GM19043 (cell line): Measurements from ENCODE around the gene ZNF117.
"Not testable (repeated sequence)": the region's sequence is repeated elsewhere in the genome, so short reads cannot be mapped to it uniquely, and the experiment has no call there.

ENCODE experiments used
- ATAC-seq: cut with Tn5 transposase; IDR thresholded peaks from one replicate; pipeline ENCODE4 v1.9.1; 2021; ENCODE audit warnings: low read depth; ENCODE audit not compliant: unreplicated experiment

The ZNF117 gene

DNA sequence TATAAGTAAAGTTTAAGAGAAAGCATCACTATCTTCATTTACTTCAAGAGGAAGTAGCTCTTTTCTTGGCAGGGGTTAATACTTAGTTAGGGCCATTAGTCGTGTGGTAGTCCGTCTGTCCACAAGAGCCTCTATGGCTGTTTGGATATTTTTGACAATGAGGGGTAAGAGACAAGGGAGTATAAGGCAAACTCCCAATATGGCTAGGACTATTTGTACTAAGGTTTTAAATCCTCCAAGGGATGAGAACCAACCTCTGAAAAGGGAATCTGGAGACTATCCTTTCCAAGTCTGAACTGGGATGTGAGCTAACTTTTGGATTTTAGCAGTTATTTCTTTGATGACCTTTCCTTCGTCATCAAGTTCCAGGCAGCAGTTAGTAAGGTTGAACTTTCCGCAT, at the start of gene ZNF117:
TSS of gene ZNF117 (minus strand) at position 101 of the 400 bp plus-strand sequence.
- no peak for ATAC-seq

DNA sequence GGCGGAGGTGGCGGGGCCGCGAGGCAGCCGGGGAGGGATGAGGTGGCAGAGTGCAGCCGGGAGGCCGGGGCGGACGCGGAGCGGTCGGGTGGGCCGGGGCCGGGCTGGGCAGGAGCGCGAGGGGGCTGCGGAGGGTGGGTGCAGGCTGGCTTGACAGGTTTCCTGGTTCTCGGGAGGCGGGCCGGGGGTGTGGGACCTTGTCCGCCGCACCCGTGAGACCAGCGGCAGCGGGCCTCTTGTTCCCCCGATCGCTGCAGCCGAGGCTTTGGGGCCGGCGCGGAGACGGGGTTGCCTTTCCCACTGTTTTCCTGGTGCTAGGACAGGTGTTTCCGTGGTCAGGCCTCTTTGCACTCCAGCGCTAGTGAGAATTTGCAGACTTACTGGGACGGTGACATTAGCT, 47.9 kb upstream of the ZNF117 start:
- peak; percentile 4 for ATAC-seq

DNA sequence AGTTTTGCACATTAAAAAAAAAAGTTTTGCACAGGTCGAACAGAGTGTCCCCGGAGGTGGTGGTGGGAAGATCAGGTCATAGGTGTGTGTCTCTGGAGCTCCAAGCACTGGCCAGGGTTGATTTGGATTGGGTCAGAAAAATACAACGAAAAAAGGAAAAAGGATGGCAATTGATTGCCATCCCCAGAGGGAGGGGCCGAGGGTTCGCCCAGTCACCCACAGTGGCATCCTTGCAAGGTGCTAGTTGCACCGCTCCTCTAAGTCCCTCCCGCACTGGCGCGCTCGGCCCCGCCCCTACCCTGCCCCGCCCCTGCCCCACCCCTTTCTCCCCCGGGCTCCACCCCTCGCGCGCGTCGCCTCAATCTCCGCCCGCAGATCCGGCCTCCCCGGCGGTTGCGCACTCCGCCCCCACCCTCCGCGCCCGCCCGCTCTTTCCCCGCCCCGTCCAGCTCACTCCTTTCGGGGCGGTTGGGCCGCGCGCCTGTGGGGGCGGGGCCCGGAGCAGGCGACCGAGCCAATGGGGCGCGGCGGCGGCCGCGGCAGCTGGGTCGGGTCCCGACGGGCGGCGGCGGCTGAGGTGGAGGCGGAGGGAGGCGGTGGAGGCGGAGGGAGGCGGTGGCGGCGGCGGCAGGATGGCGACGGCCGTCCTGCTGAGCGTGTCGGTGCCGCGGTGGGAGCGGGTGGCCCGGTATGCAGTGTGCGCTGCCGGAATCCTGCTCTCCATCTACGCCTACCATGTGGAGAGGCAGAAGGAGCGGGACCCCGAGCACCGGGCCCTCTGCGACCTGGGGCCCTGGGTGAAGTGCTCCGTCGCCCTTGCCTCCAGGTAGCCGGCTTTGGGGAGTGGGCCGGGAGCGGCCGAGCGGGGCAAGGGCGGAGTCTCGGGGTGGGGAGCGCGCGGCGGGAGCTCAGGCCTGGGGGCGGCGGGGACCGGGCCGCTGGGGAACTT, 47.2 kb upstream of the ZNF117 start:
- ATAC-seq: peak; percentile 76

DNA sequence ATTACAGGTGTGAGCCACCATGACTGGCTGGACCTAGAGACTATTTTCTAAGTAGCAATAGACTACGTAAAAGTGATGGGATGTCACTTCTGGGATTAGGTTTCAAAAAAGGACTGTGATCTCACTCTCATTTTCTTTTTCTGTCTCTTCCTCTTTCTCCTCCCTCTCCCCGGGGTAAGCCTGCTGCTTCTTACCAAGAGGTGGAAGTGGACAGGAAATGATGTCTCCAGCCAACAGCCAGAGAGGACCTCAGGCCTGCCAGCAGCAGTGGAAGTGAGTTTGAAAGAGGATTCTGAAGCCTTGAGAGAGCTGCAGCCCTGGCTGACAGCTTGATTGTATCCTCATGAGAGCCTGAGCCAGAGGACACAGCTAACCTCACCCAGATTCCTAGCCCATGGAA, 45.7 kb upstream of the ZNF117 start:
- not testable (repeated sequence) for ATAC-seq

DNA sequence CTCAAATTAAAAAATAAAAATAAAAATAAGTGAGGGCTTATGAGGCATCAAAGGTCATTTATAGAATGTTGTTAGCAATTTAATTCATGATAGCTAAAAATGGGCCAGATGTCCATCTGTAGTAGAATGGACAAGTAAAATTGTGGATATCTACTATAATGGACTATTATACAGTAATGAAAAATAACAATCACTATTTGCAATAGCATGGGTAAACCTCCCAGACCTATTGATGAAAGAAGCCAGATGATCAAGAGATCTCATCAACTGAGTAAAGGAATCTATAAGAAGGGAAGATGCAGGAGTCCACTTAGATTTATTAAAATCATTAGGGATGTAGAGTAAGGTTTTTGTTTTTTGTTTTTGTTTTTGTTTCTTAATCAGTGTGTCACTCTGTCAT, 44.6 kb upstream of the ZNF117 start:
- ATAC-seq: not testable (repeated sequence)

DNA sequence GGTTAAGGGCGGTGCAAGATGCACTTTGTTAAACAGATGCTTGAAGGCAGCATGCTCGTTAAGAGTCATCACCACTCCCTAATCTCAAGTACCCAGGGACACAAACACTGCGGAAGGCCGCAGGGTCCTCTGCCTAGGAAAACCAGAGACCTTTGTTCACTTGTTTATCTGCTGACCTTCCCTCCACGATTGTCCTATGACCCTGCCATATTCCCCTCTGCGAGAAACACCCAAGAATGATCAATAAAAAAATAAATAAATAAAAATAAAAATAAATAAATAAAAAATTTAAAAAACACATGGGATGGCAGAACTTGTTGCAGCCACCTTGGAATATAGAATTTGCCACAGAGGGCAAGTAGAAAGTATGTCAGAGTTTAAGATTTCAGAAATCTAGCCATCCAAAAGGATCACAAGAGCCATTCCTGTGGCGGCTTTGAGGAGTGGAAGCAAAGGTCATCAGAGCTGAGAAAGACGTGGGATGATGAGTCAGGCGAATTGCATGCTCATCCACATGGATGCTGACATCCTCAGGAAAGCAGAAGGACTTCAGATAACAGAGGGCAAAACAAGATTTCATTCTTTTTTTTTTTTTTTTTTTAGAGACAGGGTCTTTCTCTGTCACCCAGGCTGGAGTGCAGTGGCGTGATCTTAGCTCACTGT, 43.4 kb upstream of the ZNF117 start:
- ATAC-seq: not testable (repeated sequence)

DNA sequence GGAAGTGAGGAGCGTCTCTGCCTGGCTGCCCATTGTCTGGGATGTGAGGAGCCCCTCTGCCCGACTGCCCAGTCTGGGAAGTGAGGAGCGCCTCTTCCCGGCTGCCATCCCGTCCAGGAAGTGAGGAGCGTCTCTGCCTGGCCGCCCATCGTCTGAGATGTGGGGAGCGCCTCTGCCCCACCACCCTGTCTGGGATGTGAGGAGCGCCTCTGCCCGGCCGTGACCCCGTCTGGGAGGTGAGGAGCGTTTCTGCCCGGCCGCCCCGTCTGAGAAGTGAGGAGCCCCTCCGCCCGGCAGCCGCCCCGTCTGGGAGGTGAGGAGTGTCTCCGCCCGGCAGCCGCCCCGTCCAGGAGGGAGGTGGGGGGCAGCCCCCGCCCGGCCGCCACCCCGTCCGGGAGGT, 42.6 kb upstream of the ZNF117 start:
- not testable (repeated sequence) for ATAC-seq

DNA sequence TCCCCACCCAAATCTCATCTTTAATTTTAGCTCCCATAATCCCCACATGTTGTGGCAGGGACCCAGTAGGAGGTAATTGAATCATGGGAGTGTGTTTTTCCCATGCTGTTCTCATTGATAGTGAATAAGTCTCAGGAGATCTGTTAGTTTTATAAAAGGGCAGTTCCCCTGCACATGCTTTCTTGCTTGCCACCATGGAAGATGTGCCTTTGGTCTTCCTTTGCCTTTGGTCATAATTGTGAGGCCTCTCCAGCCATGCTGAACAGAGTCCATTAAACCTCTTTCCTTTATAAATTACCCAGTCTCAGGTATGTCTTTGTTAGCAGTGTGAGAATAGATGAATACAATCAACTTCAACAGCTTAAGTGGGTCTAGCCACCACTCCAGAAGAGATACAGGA, 34.2 kb upstream of the ZNF117 start:
- ATAC-seq: not testable (repeated sequence)

DNA sequence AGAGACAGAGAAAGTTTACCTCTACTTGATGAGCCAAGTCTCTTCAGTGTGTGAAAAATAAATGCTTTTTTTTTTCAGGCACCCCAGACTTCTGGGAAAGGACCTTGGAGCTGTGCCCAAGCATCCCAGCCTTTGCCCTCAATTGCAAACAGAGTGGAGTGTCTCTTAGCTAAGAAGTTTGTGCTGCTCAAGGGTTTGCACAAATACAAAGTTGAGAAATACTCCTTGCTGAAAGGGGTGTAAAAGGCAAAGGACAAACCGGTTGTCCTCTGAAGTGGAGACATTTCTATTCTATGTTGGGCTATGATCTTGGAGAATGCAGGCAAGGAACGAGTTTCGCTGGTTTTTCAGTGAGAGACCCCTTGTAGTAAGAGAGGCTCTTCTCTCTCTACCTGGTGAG, 30.1 kb upstream of the ZNF117 start:
- not testable (repeated sequence) for ATAC-seq

DNA sequence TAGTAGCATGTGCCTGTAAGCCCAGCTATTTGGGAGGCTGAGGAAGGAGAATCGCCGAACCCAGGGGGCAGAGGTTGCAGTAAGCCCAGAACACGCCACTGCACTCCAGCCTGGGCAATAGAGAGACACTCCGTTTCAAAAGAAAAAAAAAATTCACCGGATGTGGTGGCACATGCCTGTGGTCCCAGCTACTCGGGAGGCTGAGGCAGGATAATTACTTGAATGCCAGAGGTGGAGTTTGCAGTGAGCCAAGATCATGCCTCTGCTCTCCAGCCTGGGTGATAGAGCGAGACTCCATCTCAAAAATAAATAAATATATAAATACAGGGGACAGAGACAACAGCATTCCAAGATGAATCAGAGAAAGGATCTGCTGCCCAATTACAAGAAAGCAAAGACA, 19.0 kb upstream of the ZNF117 start:
- ATAC-seq: not testable (repeated sequence)

DNA sequence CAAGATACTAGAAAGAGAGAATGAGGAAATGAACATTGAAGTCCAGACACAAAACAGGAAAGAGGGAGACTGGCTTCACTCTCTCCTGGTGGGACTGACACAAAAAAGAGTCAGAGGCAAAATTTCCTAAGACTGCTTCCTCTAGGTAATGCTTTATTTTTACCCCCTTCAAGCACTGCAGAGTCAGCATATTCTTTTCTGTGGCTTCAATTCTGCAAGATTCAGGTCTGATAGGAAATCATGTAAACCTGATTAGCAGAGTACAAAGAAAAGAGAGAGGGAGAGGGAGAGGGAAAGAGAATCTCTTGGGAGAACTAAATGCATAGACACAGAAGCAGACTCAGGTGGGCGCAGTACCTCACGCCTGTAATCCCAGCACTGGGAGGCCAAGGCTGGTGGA, 18.6 kb upstream of the ZNF117 start:
- ATAC-seq: not testable (repeated sequence)

DNA sequence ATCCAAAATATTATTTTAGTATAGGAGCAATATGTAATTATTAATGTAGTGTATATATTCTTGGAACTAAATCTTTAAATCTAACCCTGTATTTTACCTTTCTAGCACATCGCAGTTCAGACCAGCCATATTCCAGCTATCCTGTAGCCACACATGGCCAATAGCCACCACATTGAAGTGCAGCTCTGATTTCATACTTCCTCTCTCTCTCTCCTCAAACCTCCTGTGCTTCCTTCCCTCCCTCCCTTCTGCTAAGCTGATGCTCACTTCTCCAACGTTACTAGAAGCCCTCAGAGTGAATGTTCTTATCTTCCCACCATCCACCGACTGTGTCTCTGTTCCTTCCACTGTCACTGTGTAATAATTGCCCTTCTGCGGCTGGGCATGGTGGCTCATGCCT, 16.2 kb upstream of the ZNF117 start:
- not testable (repeated sequence) for ATAC-seq

DNA sequence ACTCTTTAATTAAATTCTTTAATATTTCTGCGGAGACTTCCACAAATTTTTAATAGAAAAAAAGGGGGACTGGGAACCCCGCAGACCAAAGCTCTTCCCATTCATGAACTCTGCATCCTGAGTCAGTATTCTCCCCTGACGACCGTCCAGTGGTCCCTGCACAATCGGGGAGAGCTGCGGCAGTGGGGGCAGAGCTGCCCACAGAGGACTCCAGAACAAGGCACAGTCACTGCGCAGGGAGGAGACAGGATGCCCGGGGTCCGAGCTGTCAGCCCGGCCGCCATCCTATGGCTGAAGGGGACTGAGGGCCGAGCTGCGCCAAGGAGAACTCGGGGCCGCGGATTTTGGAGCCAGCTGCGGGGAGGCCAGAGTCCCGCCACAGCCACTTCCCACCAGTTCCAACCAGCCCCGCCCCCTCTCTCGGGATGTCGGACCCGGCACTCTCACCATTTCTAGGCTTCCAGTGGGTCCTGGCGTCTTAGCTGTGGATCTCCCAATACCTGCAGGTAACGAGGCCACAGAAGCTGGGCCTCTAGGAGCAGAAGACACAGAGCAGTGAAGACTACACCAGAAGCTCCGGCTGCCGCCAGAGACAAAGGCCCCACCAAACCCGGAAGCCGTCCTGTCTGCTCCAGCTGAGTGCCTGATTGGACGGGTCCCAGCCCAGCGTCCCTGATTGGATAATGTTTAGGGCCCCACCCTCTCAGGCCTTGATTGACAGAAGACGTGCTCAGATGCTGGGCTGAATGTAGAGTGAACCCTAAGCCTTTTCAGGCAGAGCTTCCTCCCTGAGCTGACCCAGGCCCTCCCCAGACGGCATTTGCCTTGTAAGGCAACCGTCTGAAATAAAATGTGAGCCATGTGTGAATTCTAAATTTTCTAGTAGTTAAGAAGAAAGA, 15.5 kb upstream of the ZNF117 start, which contains the start of gene ERV3-1:
TSS of gene ERV3-1 (minus strand) at position 594 of the 899 bp plus-strand sequence. CDS start 13,661 bp downstream, outside the sequence.
- peak; percentile 99 for ATAC-seq

DNA sequence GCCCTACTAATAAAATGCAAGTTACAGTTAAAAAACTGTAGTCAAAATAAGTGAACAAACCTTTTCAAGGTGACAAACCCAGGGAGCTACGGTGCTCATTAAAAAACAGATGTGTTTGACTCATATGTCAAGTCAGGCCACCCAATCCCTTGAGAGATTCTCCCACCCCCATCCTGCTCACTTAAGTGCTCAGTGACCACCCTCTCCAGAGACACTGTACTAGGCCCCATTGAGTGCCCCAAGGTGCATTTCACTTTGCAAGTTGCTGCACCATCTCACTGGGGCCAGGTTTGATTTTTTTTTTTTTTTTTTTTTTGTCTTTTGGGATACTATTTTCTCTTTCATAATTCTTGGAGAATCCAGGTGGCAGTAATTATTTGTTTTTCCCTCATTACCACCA, 13.7 kb upstream of the ZNF117 start:
- ATAC-seq: no peak

DNA sequence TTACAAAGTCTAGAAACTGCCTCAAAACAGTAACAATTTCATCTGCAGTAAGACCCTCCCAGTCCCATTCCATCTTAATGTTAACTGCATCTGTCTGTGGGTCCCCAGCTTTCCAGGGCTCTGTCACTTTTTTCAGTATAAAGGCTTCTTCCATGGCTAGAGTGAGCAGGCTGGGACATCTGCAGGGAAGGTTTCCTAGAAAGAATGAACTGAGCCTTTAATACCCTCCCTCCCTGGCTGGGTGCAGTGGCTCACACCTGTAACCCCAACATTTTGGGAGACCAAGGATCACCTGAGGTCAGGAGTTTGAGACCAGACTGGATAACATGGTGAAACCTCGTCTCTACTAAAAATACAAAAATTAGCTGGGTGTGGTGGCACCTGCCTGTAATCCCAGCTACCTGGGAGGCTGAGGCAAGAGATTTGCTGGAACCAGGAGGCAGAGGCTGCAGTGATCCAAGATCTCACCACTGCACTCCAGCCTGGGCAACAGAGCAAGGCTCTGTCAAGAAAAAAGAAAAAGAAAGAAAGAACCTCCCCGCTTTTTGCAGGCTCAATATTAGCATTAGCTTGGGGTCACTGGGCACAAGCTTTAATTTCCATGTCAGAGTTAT, 12.2 kb upstream of the ZNF117 start:
- no peak for ATAC-seq

DNA sequence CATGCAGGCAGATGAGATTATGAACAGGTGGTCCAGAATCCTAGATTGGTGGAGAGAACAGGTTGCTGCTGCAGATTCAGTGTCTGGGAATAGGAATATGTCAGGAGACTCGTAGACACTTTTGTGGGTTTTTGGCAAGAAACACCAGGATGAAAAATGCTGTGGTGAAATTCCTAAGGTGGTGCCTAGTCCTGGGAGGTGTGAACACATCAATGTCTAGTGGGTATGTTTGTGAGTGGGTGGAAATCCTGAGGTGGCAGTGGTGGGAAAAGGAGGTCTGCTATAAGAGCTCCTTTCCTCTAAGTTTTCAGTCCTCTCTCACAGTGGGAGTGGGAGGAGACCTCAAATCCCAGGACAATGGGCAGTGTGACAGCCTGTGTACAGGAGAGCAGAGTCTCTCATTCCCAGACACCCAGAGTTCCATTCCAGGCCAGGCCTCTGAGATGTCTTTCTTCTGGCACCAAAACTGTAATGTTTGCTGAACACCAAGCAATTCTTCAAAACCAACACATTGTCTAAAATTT, 10.5 kb upstream of the ZNF117 start:
- no peak for ATAC-seq

DNA sequence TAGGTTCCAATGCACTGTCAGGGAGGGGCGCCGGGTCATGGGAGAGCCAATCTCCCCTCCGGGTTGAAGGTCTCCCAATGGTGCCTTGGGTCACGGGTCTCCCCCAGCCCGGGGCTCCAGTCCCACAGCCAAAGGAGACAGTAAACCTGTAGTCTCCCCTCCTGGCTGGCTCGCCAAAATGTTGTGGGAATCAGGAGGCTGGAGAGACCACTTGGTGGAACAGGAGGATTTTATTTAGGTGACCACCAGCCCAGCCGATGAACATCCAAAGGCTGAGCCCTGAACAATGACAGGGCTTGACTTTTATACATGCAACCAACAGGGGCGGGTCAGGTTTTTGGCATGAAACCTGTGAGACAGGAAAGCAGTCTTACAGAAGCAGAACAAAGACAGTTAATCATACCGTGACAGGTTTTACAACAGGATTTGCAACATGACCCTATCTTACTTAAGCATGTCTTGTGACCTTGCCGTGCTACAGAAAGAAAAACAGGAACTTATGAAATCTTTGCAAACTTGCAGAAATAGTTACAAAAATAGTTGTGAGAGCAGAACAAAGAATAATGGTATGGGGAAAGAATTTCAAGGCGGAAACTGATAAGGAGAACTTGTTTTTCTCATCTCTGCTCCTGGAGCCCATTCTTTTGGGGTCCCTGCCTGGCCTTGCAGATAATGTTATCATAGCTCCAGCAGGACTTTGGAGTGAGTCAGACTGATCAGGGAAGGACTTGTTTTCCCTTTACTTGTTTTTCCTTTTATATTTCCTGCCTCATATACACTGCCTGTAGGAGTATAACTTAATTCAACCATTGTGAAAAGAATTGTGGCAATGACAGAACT, 8.5 kb upstream of the ZNF117 start:
- peak; percentile 48 for ATAC-seq

DNA sequence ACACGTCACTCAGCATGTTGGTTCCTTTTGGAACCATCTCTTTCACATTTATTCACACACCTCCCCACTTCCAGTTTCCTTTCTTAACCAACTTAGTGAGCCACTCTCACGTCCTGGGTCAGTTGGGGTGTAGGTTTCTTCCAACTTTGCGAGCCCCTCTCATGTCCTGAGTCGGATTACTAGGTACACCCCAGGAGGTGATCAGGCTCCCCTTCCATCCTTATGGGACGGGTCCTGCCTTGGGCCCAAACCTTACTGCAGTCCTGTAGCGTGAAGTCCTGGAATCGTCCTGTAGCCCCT, 8.0 kb upstream of the ZNF117 start:
- no peak for ATAC-seq

DNA sequence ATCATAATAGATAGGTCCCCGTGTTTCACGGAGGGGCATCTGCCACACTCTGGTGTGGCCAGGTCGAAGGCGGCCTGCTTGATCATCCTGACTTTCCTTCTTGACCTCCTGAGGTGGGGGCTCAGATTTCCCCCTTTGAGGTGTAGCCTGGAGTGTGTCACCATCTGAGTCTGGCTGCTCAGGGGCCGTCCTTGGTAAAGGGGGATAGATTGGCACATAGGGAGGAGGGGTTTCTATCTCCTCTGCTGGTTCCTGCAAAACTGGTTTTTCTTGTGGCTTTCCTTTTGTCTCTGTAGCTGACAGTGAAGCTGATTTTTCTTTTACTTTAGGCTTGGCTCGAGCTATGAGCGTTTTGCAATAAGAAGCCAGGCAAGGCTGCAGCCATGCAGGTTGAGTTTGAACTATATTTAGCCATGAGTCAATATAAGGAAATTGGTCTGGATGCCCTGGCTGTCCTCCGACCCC, 7.1 kb upstream of the ZNF117 start:
- no peak for ATAC-seq
